NK-92 (cell line): ENCODE results near the gene PSAP.
"Not testable (repeated sequence)": the region's sequence is repeated elsewhere in the genome, so short reads cannot be mapped to it uniquely, and the experiment has no call there.

Experiments
- DNase-seq: peaks from one replicate; lab custom pipeline; 2025; ENCODE audit not compliant: unreplicated experiment; lab: John Stamatoyannopoulos, UW

The PSAP gene

DNA sequence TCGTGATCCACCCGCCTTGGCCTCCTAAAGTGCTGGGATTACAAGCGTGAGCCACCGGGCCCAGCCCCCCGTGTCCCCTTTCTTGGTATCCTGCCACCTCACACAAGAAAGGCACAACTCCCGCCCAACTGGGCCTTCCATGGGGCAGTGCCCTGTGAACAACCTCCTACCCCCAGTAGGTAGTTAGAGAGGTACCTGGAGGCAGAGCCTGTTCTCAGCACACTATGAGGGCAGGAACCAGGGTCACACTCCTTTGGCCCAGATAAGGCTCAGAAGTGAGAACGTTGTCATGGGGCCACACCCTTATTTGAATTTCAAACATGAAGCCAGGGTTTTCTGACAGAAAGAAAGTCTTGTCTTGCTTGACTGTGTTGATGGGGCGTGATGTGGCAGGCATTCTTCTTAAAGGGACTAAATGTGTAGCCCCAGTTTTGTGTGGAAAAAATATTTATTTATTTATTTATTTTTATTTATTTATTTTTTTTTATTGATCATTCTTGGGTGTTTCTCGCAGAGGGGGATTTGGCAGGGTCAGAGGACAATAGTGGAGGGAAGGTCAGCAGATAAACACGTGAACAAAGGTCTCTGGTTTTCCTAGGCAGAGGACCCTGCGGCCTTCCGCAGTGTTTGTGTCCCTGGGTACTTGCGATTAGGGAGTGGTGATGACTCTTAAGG lies 23.8 kb upstream of the PSAP start:
- DNase-seq = not testable (repeated sequence)

DNA sequence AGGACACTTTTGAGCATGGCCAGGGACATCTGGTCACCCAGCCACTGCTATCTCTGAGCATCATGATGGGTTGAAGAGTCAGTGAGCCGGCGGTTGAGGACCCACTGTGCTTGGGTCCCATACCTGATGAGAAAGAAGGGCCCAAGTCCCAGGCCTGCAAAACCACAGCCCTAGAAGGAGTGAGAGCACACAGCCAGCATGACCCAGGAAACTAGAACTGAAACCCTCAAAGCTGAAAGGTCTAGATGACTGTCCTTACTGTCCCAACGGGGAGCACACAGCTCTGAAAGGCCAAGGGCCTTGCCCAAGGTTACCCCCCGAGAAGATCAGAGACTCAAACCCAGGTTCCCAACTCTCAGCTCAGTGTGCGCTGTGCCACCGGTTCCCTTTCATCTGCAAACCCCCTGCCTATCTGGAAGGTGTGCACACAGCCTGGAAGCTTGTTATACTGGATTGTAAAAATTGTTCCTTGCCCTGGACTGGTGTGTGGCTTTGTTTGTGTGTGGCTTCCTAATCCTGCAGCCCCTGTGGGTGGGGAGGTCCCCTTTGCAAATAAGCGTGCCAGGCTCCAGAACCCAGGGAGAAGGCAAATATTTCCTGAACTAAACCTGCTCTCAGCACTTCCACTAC lies 22.6 kb upstream of the PSAP start:
- no peak for DNase-seq

DNA sequence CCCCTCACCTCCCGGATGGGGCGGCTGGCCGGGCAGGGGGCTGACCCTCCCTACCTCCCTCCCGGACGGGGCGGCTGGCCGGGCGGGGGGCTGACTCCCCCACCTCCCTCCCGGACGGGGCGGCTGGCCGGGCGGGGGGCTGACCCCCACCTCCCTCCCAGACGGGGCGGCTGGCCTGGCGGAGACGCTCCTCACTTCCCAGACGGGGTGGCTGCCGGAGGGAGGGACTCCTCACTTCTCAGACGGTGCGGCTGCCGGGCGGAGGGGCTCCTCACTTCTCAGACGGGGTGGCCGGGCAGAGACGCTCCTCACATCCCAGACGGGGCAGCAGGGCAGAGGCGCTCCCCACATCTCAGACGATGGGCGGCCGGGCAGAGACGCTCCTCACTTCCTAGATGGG lies 18.6 kb upstream of the PSAP start:
- DNase-seq = not testable (repeated sequence)

DNA sequence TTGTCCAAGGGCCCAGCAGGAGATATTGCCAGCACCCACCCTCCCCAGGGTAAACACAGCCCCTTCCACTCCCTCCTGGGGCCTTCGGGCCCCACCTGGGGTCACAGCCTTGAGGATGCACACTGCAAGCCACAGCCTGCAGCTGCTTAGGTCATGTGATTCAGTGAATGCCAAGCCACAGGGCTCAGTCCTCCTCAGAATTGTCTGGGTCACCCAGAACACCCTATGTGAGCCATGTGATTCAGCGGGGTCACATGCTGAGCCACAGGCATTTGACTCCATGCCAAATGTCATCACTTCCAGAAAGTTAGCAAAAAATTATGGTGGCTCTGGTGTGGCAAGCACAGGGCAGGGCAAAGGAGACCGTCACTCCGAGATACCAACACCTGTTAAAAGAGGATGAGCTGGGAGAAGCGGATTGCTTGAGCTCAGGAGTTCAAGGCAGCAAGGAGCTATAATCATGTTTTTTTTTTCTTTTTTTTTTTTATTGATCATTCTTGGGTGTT lies 17.2 kb upstream of the PSAP start:
- DNase-seq = no peak

DNA sequence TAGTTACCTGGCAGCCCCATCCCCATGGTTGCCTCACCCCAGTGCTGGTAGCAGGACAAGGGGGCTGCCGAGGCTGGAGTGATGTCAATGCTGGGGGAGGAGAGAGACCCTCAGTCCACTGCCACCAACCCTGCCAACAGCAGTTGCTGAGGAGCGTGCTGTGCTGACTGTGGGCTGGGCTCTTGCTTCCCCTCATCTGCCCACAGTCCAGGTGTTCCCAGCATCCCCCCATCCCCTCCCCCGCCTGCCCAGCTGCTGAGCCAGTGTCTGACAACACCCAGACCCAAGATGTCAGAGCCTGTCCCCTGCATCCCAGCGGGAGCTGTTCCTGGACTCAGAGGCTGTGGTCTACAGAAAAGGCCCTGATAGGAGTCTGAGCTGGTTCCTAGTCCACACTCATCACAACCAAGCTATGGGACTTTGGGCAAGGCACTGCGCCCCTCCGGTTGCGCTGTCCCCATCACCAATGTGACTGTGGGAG lies 14.6 kb upstream of the PSAP start:
- no peak for DNase-seq

DNA sequence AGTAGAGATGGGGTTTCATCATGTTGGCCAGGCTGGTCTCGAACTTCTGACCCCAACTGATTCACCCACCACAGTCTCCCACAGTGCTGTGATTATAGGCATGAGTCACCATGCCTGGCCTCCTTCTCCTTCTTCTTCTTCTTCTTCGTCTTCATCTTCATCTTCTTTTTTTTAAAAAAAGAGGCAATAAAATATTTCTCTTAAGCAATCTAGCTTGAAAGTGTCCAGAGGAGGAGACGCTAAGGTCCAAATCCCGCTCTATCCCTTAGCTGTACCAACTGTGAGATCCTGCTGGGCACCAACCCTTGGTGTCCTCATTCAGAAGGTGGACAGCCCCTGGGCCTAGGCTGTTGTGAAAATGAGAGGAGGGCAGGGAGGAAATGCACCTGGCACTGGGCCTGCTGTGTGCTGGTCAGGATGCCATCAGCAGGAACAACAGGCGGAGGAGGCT lies 13.9 kb upstream of the PSAP start:
- DNase-seq = no peak

DNA sequence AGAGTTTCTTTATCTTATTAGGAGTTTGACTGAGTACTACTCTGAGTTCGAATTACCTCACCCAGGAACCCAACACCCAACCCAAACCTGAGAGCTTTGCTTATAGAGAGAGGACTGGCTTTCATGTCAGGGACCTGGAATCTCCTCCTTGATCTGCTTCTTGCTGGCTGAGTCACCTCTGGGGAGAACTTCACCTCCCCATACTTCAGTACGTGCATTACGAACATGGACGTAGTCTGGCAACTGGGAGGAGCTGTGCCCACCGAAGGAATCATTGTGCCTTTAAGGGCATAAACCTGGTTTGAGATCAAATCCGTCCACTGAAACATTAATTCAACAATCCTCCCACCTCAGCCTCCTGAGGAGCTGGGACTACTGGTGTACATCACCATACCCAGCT lies 12.2 kb upstream of the PSAP start:
- DNase-seq = no peak

DNA sequence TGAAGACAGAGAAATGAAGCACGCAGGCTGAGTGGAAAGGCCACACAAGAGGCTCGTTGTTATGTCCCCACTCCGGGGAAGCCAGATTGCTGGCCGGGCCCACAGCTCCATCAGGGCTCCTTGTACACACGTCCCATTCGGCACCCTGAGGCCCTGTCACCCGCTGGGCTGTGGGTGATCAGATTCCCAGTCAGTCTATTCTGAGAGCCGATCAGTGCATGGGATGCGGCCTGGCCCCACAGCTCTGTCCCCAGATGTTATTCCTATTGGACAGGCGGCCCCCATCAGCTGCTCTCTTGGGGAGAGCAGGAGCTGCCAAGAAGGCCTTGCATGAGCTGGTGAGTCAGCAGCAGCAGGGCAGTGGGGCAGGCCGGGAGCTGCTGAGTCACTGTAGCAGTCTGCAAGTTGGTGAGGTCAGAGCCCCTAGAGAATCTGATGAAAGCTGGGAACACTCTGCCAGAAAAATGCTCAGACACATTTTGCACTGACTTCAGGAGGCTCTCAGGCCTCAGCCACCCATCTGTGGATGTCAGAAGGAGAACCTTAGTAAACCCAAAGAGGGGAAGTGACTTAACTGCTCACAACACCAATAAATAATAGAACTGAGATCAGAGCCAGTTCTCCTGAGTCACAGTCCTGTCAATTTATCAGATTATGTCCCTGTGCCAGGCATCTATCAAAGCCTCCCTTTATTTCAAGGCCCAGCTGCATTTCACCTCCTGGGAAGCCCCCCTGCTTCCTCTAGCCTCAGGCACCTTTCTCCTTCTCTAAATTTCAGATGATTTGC lies 9.4 kb upstream of the PSAP start:
- no peak for DNase-seq

DNA sequence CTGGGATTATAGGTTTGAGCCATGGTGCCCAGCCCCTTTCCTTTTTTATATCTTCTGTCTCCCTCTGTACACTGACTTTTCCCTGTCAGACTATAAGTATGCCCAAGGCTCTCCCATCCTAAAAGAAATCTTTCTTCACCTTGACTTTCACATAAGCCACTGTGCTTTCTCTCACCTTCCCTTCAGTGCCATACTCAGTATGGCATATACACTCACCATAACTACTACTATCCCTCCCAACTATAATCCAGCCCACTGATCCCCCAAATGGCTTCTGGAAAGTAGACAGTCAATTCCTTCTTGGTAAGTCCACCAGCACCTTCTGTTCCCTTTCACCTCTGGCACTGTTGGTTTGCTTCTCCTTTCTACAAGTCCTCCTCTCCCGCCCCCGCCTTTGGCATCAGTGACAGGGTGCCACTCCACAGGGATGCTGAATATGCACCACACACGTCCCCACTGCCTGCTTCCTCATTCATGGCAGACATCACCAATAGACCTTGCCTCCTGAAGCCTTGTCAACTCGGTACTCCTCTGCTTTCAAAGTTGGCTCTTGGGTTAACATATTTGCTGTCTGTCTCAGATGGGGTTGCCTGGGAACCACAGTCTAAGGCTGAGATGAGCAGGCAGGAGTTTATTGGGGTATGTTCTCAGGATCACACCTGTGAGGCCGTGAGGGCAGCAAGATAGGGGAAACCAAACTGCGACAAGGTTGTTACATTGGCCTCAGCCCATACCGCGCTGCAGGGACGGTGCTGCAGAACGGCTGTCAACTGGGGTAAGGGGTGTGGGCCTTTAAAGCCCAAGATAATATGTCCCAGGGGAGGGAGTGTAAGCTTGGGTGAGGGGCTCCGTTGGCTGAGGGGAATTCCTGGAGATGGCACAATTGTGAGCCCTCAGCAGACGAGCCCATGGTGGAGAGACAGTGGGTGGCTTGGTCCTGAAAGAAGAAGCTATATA lies 7.2 kb upstream of the PSAP start:
- no peak for DNase-seq

DNA sequence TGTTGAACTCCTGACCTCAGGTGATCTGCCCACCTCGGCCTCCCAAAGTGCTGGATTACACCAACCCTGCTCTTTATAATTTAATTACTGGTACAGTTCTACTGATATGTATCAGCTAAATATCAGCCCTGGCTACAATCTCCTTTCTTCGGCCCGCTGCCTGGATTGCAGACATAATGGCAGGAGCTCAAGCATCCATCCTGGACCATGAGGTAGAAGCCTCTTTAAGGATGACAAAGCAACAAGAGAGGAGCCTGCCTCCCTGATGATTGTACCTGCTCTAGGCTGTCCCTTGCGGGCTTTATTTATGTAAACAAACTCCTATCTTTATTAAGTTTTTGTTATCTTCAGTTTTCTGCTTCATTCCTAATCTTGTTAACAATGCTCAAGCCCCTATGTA lies 5.6 kb upstream of the PSAP start:
- DNase-seq = no peak

DNA sequence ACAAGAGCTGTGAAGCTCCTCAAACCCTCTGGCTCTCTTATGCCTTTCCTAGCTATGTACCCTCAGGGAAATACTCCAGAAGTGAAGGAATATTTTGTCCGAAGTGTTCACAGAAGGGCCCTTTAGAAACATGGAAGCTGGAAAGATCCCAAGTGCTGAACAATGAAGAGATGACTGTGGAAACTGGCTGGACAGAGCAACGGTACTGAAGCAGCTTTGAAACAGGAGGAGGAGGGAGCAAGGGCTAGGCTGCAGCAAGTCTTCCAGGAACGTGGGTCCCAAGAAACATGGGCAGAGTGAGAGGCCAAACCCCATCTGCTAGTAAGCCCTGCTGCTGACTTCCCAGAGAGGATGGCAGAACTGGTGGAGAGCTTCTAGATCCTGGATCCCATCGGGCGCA lies 3.0 kb upstream of the PSAP start:
- DNase-seq = no peak

DNA sequence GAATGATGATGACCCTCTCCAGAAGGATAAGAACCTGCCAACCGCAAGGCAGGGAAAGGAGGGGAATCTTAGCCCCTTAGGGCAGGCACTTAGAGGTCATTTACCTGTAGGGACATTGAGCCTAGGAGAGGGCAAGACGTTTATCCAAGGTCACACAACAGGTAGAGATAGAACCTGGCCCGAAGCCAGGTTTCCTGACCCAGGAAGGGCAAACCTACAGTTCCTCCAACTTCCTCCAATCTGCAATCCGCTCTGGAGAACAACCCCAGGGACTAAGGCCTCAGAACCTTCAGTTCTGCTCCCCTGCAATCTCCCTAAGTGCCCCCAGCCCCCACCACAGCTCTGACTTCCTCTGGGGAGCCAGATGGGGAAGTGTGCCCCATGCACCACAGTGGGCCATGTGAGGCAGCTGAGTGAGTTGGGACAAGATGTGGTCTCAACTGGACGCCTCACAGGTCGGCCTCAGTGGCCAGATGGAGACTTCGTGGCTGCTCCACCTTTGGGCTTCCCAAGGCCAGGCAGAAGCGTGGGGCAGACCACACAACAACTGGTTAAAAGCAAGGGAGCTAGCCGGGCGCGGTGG lies 1.4 kb upstream of the PSAP start:
- no peak for DNase-seq

DNA sequence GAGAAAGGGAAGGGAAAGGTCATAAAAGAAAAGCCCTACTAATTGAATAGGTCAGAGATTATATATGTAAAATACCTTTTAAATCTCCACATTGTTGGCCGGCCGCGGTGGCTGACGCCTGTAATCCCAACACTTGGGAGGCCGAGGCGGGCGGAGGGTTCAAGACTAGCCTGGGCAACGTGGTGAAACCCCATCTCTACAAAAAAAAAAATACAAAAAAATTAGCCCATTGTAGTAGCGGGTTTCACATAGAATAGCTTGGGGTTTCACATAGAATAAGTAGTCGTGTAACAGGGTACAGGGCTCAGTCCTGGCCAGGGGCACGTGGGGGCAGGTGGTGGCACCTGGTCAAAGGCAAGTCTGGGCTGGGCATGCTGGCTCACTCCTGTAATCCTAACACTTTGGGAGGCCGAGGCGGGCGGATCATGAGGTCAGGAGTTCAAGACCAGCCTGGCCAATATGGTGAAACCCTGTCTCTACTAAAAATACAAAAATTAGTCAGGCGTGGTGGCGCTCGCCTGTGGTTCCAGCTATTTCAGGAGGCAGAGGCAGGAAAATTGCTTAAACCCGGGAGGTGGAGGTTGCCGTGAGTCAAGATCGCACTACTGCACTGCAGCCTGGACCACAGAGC lies 529 bp upstream of the PSAP start:
- DNase-seq = not testable (repeated sequence)

DNA sequence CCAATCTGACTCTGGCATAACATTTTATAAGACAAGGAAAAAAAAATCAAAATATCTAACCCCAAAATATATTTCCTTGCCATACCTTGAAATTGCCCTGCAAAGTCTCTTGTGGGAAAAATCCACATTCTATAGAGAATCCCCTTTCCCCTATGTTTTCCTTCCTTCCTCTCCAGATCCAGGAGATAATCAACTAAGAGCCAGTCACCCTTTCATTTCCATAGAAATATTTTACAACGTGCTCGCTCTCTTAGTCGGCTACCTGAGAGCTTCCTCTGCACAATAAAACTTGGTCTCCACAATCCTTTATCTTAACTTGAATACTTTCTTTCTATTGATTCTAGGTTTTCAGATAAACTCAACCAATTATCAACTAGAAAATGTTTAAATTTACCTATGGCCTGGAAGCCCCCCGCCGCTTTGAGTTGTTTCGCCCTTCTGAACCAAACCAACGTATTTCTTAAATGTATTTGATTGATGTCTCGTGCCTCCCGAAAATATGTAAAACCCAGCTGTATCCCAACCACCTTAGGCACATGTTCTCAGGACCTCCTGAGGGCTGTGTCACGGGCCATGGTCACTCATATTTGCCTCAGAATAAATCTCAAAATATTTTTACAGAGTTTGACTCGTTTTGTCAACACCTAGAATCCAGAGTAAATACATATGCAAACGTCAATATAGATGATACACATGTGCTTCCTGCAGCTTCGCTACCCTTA lies 869 bp downstream of the PSAP start:
- no peak for DNase-seq

DNA sequence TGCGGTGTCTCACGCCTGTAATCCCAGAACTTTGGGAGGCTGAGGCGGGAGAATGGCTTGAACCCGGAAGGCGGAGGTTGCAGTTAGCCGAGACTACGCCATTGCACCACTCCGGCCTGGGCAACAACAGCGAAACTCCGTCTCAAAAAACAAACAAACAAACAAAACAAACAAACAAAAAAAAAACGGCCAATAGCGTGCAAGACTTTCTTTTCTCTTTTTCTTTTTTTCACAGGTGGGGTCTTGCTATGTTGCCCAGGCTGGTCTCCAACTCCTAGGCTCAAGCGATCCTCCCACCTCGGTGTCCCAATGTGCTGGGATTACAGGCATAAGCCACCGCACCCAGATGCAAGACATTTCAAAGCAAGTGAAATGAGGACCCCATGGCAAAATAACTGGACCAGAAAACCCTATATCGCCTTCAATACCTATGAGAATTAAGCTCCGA lies 1.6 kb downstream of the PSAP start:
- DNase-seq = no peak

DNA sequence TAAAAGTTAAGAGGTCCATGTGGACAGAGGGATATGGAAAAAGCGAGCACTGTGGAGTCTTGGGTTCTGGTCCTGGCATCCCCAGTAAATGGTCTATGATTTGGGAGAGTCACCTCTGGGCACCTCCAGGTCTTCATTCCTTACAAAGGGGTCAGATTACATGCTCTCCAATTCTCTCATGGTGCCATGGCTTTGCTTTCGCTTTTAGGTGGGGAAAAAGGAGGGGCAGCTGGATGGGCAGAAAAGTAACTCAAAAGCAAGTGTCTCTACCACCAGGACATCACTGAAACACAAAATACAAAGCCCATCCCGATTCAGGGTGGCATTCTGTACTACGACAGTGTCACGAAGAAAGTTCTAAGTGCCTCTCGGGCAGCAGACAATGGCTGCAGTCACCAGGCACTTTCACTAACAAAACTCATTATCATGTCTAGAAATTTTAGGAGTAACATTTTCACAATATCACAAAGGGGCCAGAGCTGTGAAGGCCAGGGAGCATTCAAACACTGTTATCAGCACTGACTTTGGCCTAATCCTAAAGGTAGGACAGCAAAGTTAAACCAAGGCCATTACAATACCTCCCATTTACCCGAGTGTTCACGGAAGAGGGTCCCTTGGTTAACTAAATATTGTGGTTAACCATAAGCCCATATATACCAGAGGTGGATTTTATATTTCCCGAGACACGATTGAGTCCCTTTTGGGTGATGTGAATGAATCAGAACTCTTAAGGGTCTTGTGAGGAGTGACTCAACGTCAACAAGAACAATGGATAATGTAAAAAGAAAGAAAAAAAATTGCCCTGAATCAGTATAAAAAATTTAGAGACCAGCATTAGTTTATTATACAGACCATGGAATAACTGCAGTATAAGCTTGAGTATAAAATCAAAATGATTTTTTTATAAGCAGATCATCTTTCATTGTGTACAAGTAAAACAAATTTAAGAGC lies 2.5 kb downstream of the PSAP start:
- DNase-seq = no peak

DNA sequence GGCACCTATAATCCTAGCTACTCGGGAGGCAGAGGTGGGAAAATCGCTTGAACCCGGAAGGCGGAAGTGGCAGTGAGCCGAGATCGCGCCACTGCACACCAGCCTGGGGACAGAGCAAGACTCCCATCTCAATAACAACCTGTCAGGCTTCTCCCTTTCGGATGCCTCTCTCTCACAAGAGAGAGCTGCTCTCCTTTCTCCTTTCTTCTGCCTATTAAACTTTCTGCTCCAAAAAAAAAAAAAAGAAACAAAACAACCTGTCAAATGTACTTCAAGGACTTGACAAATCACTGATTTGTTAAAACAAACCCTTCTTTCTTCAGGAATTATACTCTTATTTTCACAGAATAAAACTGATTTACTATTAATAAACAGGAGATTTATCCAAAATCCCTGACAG lies 3.6 kb downstream of the PSAP start:
- DNase-seq = no peak

DNA sequence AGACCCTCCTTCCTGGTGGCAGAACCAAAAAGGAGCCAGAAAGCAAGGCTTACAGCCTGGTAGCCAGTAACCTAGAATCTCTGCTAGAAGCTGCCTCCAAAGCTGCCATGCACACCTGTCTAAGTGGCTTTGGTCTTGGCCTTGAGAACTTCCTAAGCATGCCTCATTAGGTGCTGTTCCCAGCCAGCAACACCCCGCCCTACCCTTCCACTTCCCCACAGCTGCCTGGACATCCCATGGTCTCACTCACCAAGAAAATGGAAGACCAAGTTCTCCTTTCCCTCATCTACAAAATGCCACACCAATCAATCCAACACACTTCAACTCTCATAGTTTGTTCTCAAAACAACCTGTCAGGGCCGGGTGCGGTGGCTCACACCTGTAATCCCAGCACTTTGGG lies 4.2 kb downstream of the PSAP start:
- DNase-seq = no peak
